Right cardiac atrium (tissue), 5 donors: Measurements from ENCODE around the gene COL4A1. TPM values are rescaled to one million over a fixed set of nuclear protein-coding genes. Genes with fewer than 3 reads are reported as not detected.
A peak's percentile ranks its signal among the peaks of the same experiment; 100 is the strongest.

Source experiments
- ATAC-seq, 2 donors: fragments of 200-7000 bp; cut with Tn5 transposase; one replicate each; pipeline versions ENCODE4 v1.8.0 to v1.9.1; 2020; ENCODE audit warnings: moderate library complexity in 2 of 2, mild to moderate bottlenecking in 1 of 2
- DNase-seq, 3 donors: peaks; one replicate each; pipeline ENCODE4 v3.0.0-alpha.2; 2020
- H3K27ac ChIP-seq: one replicate; pipeline ENCODE4 v1.5.1; 2013; ENCODE audit warnings: mild to moderate bottlenecking, low read length, control low read depth, moderate library complexity
- H3K27me3 ChIP-seq: one replicate; pipeline ENCODE4 v1.6.1; 2013; ENCODE audit not compliant: control insufficient read depth, insufficient read depth
- H3K4me1 ChIP-seq: one replicate; pipeline ENCODE4 v1.6.1; 2013; ENCODE audit warnings: low read length; ENCODE audit not compliant: control insufficient read depth, insufficient read depth
- H3K4me3 ChIP-seq: one replicate; pipeline ENCODE4 v1.5.1; 2013; ENCODE audit warnings: low read length, control low read depth
- H3K9me3 ChIP-seq: one replicate; pipeline ENCODE4 v1.6.1; 2013; ENCODE audit warnings: low read length; ENCODE audit not compliant: control insufficient read depth
- WGBS: extraction: QIAGEN DNeasy Blood & Tissue Kit; methylation state at CpG from one replicate; pipeline ENCODE4 v1.1.7; 2013; 5-methylcytosine and 5-hydroxymethylcytosine counted together
- intact Hi-C, 4 donors: fragments of 100-400 bp; cut with DNase I; formaldehyde crosslinking; loops; one replicate each; pipeline versions ENCODE4 v1.11.0 to v1.14.0; 2022 to 2023
- polyA plus RNA-seq: library from polyadenylated mRNA; stranded (reverse); fragments of 200-250 nt; gene quantifications from one replicate; pipeline ENCODE4 v1.2.3, GENCODE V29; 2013
- total RNA-seq, 4 donors: library from RNA; stranded (reverse); fragmentation: NEBNext Ultra II Directional; extraction: Animal tissue kit (Norgen Biotek cat#: 25700); gene quantifications; one replicate each; pipeline ENCODE4 v1.2.1, GENCODE V29; 2021
- donor health status: healthy with polysubstance abuse.
- donor health status: DM: no; HTN: yes; CAD: no.
- donor health status: DM: no; HTN: no; CAD: no.
- donor health status: DM: no; HTN: yes; CAD: no; lungs with severe emphysema.
- donor health status: DM: yes; HTN: yes; CAD: no.

The COL4A1 gene
- total and polyA plus RNA-seq, 5 donors = 69.8 to 267 (median 102) TPM

DNA sequence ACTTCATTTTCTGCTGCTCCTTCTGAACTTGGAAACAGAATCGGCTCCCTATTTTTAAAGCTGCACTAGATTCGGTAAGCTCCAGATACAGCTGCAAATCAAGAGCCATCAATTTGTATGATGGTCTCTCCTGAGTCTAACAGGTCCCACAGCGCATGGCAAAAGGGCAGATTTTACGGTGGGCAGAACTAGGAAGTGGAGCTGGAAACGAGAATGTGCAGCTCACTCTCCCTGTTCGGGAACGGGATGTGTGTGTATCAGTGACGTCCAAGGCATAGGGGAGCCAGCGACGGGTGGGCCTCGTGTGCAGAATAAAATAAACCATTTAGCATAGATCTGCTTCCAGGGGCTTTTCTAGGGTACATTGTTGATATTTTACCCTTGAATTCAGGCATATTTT, 74.2 kb downstream of the COL4A1 start:
- H3K9me3 ChIP-seq = no peaks in the 10 kb centered on the region
- ATAC-seq (peak in 1 of 2 donors; percentile 80), DNase-seq (peak in 1 of 3 donors; percentile 54)
- H3K27ac ChIP-seq = peak overlapping the region; percentile 80
- no peaks in the 10 kb centered on the region for H3K27me3 ChIP-seq
- WGBS = 27% methylated on average over 11 of the region's 11 CpGs
- intact Hi-C loops = loop anchor here (5.0 to 10.0 kb wide), 3 partner anchors 75 to 182 kb away; partner anchors contain the start of genes COL4A1 (in 1 of the 4) and COL4A2 (in 1 of the 4)
- no peak overlapping the region for H3K4me3 ChIP-seq
- H3K4me1 ChIP-seq = peaks cover 26% of the 10 kb centered on the region

DNA sequence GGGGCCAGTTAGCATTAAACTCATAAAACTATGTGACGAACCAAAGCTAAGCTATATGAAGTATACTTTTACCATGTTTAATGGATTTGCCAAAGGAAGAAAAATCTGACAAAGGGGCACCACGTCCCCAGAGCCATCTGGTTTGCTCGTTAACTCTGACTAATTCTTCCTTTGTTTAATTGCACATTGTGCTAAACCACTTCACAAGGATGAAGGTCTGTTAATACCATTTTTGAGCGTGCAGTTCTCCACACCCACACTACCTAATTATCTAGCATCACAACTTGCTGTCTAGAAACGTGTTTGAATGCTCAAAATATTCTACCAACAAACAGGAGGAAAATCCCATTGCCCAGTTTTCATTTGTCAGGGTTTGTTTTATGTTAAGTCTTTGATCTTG, 74.8 kb downstream of the COL4A1 start:
- Histone ChIP-seq H3K27ac (no peak overlapping the region), H3K27me3 (no peaks in the 10 kb centered on the region), H3K4me1 (peaks cover 20% of the 10 kb centered on the region), H3K4me3 (no peak overlapping the region), H3K9me3 (no peaks in the 10 kb centered on the region)
- intact Hi-C loops = loop anchor here (5.0 to 10.0 kb wide), 3 partner anchors 75 to 183 kb away; partner anchors contain the start of genes COL4A1 (in 1 of the 4) and COL4A2 (in 1 of the 4)
- DNase-seq (no peak), ATAC-seq (no peak)
- 59% methylated on average over 5 of the region's 5 CpGs for WGBS

DNA sequence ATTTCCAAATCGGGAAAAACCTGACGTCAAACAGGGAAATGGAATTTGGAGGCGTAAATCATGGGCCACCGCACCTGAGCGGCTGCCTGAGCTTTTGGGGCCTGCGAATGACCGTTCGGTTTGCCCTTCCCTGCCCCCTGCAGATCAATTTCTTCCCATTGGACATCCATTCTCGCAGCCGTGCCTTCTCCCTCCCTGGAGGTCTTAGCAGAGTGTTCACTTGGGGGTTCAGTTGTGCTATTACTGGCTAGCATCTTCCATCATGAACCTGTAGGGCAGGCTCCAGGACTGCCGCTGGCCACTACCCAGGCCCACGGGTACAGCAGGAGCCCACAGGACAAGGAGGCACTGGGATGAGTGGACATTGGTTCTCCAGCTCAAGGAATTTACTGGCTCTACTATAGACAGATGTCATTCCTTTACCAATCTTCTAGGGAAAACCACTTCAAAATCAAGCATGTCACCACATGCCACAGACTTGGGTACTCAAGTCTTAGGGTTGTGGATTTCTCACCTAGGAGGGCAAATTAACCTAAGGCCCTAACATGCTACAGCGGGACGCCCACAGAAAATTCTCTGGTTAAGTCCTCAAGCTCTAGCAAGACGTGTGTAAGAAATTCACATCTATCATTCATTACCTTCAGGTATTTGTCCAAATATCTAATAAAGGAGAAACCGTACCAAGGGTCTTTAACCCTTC, 75.5 kb downstream of the COL4A1 start:
- H3K4me3 ChIP-seq = no peak overlapping the region
- DNase-seq = no peak
- no peak overlapping the region for H3K27ac ChIP-seq
- no peak for ATAC-seq
- intact Hi-C loops = loop anchor here (5.0 to 10.0 kb wide), 3 partner anchors 76 to 183 kb away; partner anchors contain the start of genes COL4A1 (in 1 of the 4) and COL4A2 (in 1 of the 4)
- 87% methylated on average over 16 of the region's 16 CpGs for WGBS
- peaks cover 15% of the 10 kb centered on the region for H3K4me1 ChIP-seq
- no peaks in the 10 kb centered on the region for H3K9me3 ChIP-seq
- H3K27me3 ChIP-seq = no peaks in the 10 kb centered on the region

DNA sequence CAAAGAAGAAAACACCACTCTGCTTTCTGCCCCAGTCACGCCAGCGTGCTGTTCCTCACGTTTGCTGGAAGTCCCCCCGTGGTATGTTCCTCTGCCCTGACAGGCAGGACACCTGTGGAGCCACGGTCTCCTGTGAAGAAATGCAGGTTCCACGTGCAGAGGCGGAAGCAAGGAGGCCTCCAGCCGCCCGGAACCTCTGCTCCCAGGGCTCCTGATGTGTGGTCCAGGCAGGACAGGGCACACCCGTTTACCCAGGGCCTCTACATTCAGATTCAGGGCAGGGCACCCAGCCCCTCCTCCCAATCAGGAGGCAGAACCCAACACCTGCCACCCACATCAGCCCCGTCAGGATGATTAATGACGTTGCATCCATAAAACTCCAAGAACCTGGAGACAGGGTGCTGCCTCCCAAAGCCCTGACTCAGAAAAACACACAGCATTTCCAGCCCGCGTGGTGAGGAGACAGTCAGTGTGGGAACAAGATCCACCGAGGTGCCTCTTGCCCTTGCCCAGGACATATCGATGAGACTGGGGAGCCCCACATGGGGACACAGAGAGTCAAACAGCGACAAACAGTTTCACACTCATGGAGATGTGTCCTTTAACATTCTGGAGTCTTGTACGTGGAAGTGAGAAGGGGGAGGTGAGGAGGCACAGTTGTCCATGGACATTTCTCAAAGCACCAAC, 76.2 kb downstream of the COL4A1 start:
- no peak for DNase-seq
- intact Hi-C loops = loop anchor here (5.0 to 10.0 kb wide), 3 partner anchors 76 to 184 kb away; partner anchors contain the start of genes COL4A1 (in 1 of the 4) and COL4A2 (in 1 of the 4)
- Histone ChIP-seq H3K27me3 (no peaks in the 10 kb centered on the region), H3K4me3 (no peak overlapping the region), H3K9me3 (no peaks in the 10 kb centered on the region), H3K4me1 (peaks cover 13% of the 10 kb centered on the region), H3K27ac (no peak overlapping the region)
- WGBS = 83% methylated on average over 18 of the region's 18 CpGs
- no peak for ATAC-seq

DNA sequence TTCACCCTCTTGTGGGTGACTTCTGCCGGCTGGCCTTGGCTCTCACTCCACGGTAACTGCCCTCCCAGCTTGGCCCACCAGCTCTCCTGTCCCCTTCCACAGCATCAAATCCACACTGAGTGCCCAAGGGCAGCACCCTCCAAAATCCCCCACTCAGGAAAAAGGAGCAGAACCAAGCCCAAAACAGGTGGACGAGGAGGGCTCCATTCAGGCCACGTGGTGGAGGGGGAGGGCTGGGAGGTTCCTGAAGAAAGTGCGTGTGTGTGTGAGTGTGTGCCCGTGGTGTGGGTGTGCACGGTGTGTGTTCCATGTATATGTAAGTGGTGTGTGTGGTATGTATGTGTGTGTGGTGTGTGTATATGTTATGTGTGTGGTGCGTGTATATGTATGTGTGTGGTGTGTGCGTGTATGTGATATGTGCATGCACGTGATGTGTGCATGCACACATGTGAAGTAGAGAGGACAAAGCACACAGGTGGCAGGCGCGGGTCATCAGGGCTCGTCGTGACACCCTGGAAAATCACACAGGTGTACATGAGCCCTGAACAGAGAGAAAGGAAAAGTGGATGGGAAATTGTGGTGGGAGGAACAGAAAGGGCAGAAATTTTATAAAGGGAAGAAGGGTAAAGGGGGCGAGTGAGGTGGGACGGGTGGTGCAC, 76.9 kb downstream of the COL4A1 start:
- WGBS = 90% methylated on average over 16 of the region's 16 CpGs
- intact Hi-C loops = loop anchor here (5.0 to 10.0 kb wide), 4 partner anchors 77 to 215 kb away; partner anchors contain the start of genes COL4A1 (in 2 of the 4) and COL4A2 (in 2 of the 4)
- H3K4me1 ChIP-seq = peaks cover 13% of the 10 kb centered on the region

DNA sequence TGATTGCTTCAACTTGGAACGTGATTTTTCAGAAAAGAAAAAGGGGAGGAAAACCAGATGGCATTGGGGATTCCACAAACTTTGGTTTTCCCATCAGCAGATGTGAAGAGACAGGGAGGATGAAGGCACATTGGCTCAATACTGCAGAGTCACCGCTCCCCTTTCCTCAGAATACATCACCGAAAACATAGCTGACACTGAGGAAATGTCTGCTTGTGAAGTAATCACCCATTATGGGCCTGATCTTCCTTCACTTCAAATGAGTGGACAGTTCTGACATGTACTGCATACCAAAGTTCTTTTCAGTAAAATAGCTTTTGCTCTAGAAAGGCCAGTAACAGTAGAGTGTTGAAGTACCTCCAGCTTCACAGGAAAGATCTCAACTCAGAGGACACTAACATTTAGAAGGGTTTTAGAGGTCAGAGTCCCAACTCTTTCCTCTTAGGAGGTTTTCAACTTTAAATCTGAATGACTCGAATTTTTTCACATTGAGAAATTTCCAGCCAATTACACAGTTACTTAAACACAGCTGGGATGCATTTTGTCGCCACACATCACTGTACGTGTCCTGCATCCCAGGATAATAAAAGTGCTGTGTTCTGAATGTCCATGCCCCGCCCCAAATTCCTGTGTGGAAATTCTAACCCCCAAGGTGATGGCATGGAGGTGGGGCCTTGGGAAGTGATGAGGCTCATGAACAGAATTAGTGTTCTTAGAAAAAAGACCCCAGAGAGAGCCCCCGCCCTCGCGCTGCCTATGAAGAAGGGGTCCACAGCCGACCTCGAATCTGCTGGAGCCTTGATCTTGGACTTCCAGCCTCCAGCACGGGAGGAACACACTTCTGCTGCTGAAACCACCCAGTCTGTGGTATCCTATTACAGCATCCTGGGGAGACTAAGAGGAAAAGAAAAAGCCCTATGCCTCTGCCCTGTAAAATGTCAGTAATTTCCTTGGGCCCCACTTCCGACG, 77.7 kb downstream of the COL4A1 start:
- no peaks in the 10 kb centered on the region for H3K27me3 ChIP-seq
- peak overlapping the region; percentile 20 for H3K27ac ChIP-seq
- peaks cover 13% of the 10 kb centered on the region for H3K4me1 ChIP-seq
- H3K4me3 ChIP-seq = no peak overlapping the region
- WGBS = 81% methylated on average over 15 of the region's 15 CpGs
- intact Hi-C loops = loop anchor here in 1 of 4 donors (5.0 to 10.0 kb wide), 2 partner anchors 78 to 216 kb away; partner anchors contain the start of genes COL4A1 and COL4A2
- DNase-seq (no peak), ATAC-seq (no peak)
- no peaks in the 10 kb centered on the region for H3K9me3 ChIP-seq

More for the DNA sequence above, 76.9 kb downstream of the COL4A1 start:
- no peak overlapping the region for H3K4me3 ChIP-seq
- peak overlapping the region; percentile 20 for H3K27ac ChIP-seq
- no peaks in the 10 kb centered on the region for H3K9me3 ChIP-seq
- DNase-seq (no peak), ATAC-seq (no peak)
- no peaks in the 10 kb centered on the region for H3K27me3 ChIP-seq

DNA sequence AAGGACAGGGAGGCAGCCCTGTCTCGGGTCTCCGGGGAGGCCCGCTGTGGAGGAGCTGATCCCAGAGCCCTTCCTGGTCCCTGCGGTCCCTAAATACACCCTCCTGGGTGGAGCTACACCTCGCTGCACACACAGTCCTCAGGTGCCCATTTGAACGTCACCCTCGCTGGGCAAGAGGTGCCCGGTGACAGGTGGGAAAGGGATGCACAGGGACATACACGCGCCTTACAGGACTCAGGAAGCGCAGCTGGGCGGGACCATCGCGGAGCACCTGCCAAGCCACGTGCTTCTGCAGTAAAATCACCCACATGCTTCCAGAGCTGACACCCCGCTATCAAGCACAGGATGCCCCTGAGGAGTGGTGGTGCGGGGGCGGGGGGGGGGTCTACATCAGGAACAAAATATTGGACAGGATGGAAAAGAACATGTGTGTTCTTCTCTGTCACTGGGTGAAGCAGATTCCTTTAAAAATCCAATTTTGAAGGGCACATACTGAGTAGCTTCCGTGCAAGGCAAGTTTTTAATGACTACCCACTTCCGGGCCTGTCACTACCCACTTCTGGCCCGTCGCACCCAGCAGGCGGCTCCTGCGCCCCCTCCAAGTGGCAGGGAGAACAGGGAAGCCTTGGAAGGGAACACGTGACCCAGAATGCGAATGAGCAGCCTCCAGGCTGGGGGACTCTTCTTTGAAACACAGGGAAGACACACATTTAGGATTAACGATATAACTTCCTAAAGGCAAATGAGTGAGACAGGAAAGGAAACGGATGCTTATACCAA, 78.9 kb downstream of the COL4A1 start:
- intact Hi-C loops = loop anchor here in 1 of 4 donors (5.0 to 10.0 kb wide), 2 partner anchors 79 to 217 kb away; partner anchors contain the start of genes COL4A1 and COL4A2
- ATAC-seq (no peak), DNase-seq (no peak)
- peaks cover 7% of the 10 kb centered on the region for H3K4me1 ChIP-seq
- no peaks in the 10 kb centered on the region for H3K27me3 ChIP-seq
- WGBS = 71% methylated on average over 28 of the region's 28 CpGs
- H3K27ac ChIP-seq = no peak overlapping the region
- H3K4me3 ChIP-seq = no peak overlapping the region
- no peaks in the 10 kb centered on the region for H3K9me3 ChIP-seq

DNA sequence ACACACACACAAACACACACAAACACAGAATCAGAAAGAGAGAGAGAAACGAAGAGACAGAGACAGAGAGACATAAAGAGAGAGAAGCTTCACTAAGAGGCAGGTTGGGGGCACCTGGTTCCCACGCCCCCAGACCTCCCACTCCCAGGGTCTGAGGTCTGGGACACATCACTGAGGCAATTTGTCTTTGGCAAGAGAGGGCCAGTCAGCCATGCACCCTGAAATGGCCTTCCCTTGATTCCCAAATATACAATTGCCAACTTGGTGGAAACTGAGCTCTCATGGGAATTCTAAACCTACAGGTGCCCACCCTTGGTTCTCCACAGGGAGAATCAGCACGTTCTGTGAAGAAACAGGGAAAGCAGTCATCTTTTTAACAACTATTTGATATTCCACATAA, 79.5 kb downstream of the COL4A1 start:
- Histone ChIP-seq H3K27me3 (no peaks in the 10 kb centered on the region), H3K27ac (no peak overlapping the region), H3K9me3 (no peaks in the 10 kb centered on the region), H3K4me3 (no peak overlapping the region), H3K4me1 (peaks cover 2% of the 10 kb centered on the region)
- DNase-seq = no peak
- intact Hi-C loops = loop anchor here in 1 of 4 donors (5.0 to 10.0 kb wide), 2 partner anchors 80 to 217 kb away; partner anchors contain the start of genes COL4A1 and COL4A2
- ATAC-seq = no peak
- 80% methylated on average over 3 of the region's 3 CpGs for WGBS
